GM18520 (cell line): ENCODE measurements around the gene FLVCR1.

ENCODE experiments used
- ATAC-seq: cut with Tn5 transposase; IDR thresholded peaks from one replicate; pipeline ENCODE4 v1.9.1; 2021; ENCODE audit not compliant: unreplicated experiment

FLVCR1 gene

DNA sequence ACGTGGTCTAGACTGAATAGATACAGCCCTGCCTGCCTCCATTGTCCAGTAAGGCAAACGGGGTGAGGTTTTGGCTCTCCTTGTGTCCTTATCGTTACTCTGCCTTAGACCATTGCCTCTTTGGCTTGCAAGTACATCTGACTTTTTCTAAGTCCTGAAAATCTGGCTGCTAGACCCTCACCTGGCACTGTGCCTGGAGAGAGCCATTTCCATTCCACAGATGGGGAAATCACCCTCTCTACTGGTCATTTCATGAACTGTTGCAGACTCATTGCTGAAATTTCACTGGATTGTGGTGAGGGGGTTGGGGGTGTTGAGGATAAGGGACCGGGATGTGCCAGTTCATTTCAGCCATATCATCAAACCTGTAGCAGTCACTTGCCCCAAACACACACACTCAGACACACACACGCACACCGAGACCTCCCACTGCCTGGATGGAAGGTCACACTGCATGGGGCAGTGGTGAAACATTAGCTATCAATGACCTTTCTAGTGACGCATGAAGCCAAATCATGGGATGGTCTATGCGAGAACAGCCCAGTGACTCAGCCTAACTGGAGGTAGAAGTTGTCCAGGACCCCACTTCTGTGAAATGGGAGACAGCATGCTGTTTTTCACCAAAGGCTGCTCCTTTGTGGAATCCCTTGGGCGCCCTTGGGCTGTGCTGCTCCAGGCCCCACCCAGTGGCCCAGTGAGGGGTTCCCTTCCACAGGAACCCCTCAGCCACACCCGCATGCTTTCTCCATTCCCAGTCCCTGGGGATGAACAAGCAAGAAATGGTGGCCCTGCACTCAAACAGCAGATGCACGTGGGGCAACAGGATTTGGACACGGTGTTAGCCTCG is 57.4 kb downstream of the FLVCR1 start:
- ATAC-seq, result no peak

DNA sequence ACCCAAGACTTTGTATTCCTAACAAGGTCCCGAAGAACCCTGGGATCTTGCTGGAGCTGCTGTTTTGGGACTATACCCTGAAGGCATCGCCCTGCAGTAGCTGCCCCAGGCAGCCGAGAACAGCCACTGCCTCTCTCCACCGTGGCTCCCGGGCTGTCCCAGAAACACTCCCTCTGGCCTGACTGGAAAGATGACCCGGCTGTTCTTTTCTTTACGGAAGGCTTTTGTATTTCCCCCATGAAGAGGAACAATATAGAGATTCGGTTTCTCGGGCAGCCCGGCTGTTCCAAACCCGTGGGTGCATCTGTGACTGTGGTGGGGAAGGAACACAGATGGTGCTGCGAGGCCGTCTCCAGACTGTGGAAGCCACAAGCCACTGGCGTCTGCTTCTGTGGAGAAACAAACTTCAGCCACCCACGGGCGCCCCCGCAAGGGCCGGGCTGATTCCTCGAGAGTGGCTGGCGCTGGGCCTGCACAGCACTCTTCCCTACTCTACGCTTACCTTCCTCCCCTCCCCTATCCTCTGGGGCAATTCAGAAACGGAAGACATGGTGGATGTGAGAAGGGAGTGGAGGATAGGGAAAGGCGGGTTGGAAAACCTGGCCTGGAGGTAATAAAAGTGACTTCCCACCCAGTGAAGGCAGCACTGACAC is 58.5 kb downstream of the FLVCR1 start:
- ATAC-seq, result no peak

DNA sequence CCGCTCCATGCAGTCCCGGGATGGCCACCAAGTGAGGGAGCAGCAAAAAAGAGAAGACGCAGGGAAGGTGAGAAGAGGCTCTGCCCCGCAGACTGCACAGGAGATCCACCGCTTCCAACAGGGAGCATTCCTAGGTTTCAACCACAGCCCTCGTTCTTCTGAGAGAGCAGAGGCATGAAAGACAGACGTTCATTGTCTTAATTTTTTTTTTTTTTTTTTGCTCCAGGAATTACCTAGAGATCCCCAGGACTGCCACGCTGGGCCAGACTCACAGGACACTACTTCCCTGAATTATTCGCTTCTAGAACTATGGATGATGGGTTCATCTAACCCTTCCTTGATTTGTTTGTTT is 59.0 kb downstream of the FLVCR1 start:
- ATAC-seq, result no peak

DNA sequence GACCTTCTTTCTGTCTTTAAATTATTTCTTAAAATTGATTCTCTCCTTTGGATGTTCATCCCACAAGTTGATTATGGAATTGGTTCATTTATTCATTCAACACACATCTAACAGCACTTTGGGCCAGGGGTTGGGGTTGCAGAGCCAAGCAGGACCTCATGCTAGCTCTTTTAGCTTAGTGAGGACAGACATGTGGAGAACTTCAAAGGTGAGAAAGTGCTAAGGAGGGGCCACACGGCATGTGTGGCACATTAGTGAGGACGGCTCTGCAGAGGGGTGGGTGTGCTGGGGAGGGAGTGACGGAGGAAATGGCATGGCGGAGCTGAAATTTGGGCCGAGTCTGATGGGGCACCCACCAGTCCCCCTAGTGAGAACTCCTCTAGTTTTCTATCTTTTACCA is 59.8 kb downstream of the FLVCR1 start:
- no peak for ATAC-seq

DNA sequence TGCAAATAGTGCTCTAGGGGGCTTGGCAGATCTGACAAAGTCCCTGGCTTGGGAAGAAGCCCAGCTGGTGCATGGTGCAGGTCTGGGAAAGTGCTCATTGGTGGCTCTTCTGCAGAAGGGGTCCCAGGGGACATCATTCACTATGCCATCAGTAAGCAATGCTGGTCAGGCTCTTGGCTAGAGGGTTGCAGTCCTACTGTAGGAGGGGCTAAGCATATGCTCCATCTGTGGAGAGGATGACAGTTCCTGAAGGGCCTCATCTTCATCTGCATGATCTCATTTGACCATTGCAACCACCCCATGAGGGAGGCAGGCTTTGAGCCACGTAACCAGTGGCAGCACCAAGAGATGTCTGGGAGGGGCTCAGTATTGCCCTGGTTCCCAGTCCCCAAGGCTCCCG is 60.7 kb downstream of the FLVCR1 start:
- ATAC-seq, result no peak

DNA sequence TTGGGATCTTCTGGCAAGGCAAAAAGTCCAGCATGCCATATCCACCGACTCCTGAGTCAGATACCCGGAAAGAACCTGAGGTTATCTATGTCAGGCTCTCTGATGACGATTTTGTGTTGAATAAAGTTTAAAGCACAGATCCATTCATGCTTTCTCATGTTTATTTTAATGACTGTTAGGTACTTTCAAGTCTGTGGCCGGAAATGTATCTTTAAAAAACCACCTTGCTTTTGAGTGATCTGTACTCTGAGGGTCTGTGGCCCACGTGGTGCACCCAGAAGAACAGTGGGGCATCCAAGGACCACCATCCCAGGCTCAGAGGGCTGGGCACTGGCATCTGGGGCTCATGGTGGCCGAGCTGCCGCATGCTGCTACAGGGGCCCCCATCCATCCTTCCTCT is 62.2 kb downstream of the FLVCR1 start:
- ATAC-seq, result peak; percentile 44

DNA sequence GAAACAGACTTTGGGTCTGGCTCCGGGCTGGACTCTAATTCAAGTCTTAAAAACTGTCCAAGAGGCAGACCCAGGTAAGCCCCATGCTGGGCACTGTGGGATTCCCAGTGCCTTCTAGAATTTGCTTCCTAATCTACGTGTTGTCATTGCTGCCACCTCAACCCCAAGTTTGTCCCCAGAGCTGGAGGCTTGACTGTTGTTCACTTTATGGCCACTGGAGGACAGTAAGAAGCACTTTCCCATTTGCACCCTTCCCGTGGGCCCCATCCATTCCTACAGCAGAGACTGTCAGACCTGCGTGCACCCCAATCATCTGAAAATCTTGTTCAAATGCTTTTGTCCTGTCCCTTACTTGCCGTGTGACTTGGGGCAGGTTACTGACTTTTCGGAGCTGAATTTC is 62.8 kb downstream of the FLVCR1 start:
- no peak for ATAC-seq

DNA sequence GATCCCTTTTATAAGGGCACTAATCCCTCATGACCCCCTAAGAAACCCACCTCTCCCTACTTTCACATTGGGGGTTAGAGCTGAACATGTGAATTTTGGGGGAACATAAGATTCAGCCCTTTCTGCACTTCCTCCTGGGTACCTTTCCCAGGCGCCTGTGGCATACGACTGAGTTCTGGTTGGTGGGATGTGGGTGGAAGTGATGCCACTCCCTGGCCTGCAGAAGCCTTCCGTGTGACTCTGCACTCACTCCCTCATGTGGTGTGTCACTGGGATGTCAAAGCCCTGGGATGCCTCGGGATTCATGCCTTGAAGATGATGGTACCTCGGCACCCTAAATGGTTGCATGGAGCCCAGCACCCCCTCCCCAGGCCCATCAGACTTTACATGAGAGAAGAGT is 63.9 kb downstream of the FLVCR1 start:
- ATAC-seq, result no peak

DNA sequence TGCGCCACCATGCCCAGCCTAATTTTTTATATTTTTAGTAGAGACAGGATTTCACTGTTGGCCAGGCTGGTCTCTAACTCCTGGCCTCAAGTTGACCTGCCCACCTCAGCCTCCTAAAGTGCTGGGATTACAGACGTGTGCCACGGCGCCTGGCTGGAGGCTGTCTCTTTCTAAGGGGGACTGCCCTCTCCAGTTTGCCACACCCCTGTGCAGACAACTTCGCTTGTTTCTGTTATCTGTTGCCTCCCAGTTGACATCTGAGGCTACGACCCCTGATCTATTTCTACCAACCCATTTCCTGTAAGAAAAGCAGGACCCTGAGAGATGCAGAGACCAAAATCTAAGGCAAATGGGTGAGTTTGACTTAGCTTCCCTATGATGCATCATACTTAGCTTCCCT is 68.3 kb downstream of the FLVCR1 start:
- no peak for ATAC-seq

DNA sequence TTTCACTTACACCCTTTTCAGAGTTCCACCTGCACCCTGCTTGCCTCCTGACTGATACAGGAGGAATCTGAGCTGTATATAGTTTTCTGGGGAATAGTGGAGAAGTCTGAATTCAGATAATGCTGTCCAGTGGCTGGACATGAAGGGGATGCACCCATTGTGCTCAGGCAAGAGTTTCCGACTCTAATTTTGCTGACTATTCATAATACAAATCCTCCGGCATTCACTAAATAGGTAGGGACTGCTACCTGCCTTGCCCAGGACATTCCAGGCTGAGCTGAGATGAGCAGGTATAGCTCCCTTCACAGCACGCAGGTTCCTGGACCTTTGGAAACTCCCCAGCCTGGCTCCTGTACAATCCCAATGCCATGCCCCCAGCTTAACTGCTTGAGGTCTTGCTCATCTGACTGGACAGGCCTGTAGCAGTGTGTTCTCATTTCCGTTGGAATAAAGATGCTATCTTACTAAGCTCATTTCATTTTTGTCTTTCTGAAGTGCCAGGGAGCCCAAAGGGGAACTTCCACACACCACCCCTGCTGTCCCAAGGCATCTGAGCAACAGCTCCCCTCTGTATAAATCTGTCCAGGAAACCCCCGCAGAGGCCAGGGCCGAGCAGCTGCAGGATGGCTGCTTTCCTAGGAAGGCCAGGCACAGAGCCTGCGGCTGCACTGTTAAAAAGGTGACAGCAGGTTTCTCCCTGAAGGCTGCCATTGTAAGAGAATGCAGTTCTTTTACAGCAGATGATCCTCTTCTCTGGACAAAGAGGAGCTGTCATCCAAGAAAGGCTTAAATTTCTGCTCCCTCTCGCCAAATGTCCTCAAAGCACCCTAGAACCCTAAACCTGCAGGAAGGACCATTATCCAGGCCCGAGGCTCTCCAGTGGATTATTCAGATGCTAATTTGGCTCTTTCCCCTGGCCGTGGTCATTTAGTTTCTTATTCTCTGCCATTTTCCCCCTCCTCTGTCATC is 70.5 kb downstream of the FLVCR1 start:
- ATAC-seq, result peak; percentile 72

DNA sequence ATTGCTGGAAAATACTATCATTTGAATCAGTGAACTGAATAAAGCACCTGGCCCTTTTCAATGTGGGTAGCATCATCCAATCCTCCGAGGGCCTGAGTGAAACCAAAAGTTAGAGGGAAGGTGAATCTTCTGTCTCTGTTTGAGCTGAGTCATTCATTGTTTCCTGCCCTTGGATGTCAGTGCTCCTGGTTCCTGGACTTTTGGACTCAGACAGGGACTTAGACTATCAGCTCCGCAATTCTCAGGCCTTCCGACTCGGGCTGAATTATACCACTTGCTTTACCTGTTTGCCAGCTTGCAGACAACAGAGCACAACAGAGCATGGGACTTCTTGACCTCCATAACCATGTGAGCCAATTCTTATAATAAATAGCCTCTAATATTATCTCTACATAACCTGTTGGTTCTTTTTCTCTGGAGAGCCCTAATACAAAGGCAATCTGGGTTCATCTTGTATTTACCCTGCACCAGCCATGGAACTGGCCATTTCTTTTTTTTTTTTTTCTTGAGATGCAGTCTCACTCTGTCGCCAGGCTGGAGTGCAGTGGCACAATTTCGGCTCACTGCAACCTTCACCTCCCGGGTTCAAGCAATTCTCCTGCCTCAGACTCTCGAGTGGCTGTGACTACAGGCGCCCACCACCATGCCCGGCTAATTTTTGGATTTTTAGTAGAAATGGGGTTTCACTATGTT is 73.1 kb downstream of the FLVCR1 start:
- ATAC-seq, result peak; percentile 42

DNA sequence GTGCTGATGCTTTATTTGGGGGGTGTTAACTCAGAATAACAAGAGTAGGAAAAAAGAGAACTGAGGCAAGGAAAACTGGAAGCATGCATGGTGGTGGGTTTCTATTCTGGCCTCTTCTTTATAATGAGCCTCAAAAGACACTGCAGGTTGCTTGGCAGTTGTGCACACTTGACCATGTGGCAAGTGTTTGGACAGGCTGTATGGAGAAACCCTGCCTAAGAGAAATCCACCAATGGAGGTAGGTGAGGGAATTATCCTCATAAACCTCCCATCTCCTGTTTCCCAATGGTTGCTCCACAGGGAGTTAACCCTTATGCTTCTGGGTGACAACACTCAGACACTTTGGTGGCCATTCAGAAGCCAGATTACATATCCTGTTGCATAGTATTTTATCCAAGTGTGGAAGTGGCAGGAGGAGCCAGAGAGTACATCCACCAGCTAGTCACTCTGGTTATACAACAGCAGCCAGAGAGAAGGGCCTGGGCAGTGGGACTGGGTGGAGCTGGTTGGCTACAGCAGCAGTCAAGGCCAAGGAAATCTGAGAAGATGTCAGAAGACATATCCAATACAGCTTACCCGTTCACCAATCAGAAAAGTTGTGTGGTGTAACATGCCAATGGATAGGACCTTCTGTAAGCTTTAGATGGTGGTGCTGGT is 75.9 kb downstream of the FLVCR1 start:
- no peak for ATAC-seq

DNA sequence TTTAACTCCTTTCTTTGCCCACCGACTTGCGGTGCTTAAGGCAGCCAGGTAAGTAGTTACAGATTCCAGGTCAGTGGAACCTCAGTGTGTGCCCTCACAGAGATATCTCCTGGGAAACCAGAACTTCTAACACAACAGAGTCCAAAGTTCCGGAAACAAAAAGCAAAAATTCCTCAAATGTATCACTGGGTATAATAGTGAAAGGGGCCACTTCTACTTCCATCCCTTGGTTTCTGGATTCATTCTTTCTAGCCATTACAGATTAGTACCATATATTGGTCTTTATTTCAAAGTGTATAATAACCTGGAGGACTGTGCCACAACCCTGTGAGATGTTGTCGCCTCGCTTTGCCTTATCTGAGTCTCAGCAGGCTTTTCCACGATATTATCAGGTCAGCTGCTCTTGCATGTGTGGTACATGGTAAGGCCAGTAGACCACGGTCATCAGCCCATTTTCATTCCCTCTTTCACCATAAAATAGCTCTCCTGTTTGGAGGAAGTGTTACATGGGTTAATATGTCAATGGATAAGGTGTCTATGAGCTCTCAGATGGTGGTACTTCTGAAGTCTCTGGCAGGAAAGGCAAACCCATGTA is 77.4 kb downstream of the FLVCR1 start:
- ATAC-seq, result no peak

DNA sequence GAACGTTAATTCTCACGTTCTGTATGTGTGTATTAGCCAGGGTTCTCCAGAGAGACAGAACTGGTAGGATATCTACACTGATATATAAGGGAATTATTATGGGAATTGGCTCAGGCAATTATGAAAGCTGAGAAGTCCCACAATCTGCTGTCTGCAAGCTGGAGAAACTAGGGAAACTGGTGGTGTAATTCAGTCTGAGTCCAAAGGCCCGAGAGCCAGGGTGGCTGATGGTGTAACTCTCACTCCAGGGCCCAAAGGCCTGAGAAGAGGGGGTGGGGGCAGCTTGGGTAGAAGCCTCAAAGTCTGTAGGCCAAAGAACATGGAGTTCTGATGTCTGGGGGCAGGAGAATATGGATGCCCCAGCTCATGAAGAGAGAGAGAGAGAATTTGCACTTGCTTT is 79.0 kb downstream of the FLVCR1 start:
- no peak for ATAC-seq

DNA sequence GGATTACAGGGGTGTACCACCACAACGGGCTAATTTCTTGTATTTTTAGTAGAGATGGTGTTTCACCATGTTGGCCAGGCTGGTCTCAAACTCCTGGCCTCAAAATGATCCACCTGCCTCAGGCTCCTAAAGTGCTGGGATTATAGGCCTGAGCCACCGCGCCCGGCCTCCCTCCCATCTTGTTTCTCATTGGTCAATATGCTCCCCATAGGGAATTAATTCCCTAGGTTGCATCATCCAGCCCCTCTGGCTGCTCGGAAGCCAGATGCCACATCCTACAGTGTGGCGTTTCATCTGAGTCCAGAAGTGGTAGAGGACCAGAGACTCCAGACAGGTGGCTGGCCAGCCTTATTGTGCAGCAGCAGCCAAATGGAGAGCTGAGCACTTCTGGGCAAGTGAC is 80.8 kb downstream of the FLVCR1 start:
- no peak for ATAC-seq

DNA sequence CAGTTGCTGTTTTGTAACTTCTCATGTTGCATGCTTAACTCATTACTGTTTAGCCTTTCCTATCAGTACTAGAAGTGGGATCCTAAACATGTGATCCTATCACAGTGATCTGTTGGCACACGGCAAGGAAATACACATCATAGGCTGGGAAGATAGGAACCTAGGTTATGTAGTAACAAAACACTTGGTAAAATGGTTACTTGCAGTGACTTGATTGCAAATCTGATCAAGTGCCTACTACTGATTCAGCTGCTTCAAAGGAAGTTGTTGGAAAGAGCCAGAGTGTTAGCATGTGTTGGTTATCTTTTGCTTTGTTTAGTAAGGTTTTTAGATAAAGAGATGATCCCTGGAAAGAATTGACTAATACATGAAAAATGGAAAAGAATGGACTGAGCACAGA is 83.4 kb downstream of the FLVCR1 start:
- no peak for ATAC-seq

DNA sequence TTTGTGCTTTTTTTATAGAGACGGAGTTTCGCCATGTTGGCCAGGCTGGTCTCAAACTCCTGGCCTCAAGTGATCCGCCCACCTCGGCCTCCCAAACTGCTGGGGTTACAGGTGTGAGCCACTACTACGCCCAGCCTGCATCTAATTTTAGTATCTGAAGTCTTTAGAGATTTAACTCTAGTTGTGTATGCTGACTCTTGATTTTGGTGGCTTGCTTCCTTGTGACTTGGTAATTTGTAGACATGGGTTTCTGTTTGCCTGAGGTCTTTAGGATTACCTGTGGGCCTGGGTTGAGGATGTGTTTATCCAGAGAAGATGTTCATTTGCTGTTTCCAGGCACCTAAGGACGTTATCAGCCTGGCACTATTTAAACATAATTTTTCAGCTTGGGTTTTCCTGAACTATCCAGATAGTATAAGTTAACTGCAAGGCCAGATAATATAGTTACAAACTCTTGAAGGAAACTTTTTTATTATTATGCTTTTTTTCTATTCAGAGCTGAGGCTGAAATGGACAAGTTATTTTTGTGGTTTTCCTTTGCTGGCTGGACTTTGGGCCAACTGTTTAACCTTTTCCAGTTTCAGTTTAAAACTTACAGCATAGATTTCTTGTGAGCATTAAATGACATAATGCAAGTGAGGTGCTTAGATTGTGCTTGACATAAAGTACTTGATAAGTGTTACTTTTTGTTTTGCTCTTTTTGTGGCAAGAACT is 84.8 kb downstream of the FLVCR1 start:
- ATAC-seq, result no peak

DNA sequence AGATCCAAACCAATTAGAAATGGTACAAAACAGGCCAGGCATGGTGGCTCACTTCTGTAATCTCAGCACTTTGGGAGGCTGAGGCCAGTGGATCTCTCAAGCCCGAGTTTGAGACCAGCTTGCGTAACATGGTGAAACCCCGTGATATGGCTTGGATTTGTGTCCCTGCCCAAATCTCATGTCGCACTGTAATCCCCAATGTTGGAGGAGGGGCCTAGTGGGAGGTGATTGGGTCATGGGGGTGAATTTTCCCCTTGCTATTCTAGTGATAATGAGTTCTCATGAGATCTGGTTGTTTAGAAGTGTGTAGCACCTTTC is 85.3 kb downstream of the FLVCR1 start:
- ATAC-seq, result no peak

DNA sequence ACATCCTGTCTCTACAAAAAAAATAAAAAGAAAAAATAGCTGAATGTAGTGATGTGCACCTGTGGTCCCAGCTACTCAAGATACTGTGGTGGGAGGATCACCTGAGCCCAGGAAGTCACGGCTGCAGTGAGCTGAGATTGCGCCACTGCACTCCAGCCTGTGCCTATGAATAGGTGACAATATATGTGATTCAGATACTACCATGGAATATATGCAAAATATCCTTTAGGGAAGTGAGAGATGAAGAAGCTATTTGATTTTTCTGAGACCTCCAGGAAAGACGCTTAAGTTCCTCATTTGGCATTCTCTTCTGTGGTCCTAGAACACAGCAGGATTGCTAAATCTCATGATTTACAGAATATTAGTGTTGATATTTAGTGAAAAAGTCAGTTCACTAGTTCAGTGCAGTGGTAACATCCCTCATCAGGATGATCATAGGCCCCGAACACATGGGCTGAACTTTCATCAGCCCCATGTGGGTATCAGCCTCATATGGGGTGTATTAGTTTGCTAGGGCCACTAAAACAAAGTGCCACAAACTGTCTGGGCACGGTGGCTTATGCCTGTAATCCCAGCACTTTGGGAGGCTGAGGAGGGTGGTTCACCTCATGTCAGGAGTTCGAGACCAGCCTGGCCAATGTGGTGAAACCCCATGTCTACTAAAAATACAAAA is 86.3 kb downstream of the FLVCR1 start:
- no peak for ATAC-seq
